ENCODE measurements around the gene ABCA5. TPM values are rescaled to one million over a fixed set of nuclear protein-coding genes. Genes with fewer than 3 reads are reported as not detected.

The ABCA5 gene
- 12.6 and 13.8 TPM in 2 replicates for total RNA-seq

- no peak for TF ChIP-seq CTCF (IDR thresholded peaks at IDR 0.05; ENCODE audit: insufficient read depth, low read depth, low read length)
- peak within 1 kb of the TSS; percentile 79 for H3K4me3 ChIP-seq (ENCODE audit: low read depth, low read length)
- DNase-seq (ENCODE audit: low read depth): peak; percentile 87
Observed at GRCh38 chr17:69327060-69327831, at the start of gene ABCA5. Gene ABCA5 (minus strand): TSS chr17:69327133. CDS start chr17:69314415, 12,718 bp downstream.

GRCh38 chr17:69375229-69375628 lies 48.3 kb upstream of the ABCA5 start:
- no peak for DNase-seq (ENCODE audit: low read depth)
- no peak overlapping the region for H3K4me3 ChIP-seq (ENCODE audit: low read depth, low read length)
- TF ChIP-seq CTCF (IDR thresholded peaks at IDR 0.05; ENCODE audit: insufficient read depth, low read depth, low read length): no peak

- no peak for TF ChIP-seq CTCF (IDR thresholded peaks at IDR 0.05; ENCODE audit: insufficient read depth, low read depth, low read length)
- DNase-seq (ENCODE audit: low read depth): no peak
- no peak overlapping the region for H3K4me3 ChIP-seq (ENCODE audit: low read depth, low read length)
Observed at GRCh38 chr17:69373069-69373468, 46.1 kb upstream of the ABCA5 start.

GRCh38 chr17:69367298-69367697 lies 40.4 kb upstream of the ABCA5 start:
- TF ChIP-seq CTCF (IDR thresholded peaks at IDR 0.05; ENCODE audit: insufficient read depth, low read depth, low read length): no peak
- no peak for DNase-seq (ENCODE audit: low read depth)
- no peak overlapping the region for H3K4me3 ChIP-seq (ENCODE audit: low read depth, low read length)

GRCh38 chr17:69363488-69364210 lies 36.7 kb upstream of the ABCA5 start:
- H3K4me3 ChIP-seq (ENCODE audit: low read depth, low read length): no peak overlapping the region
- DNase-seq (ENCODE audit: low read depth): no peak
- no peak for TF ChIP-seq CTCF (IDR thresholded peaks at IDR 0.05; ENCODE audit: insufficient read depth, low read depth, low read length)

- no peak for DNase-seq (ENCODE audit: low read depth)
- TF ChIP-seq CTCF (IDR thresholded peaks at IDR 0.05; ENCODE audit: insufficient read depth, low read depth, low read length): no peak
- H3K4me3 ChIP-seq (ENCODE audit: low read depth, low read length): no peak overlapping the region
Observed at GRCh38 chr17:69361156-69361555, 34.2 kb upstream of the ABCA5 start.
